GM23338 (cell line): ENCODE results near the gene ANKIB1.

ENCODE experiments used
- CREB1 ChIP-seq: fragments of 250-450 bp; sonication (Bioruptor Pico); IDR thresholded peaks from 2 replicates; pipeline ENCODE4 v1.5.0; 2020; ENCODE audit warnings: low read depth, mild to moderate bottlenecking, moderate library complexity
- CTCF ChIP-seq, 2 experiments: fragments of 200-600 bp in 1 of 2; sonication (generic) in 1 of 2; conservative IDR thresholded peaks; 2 replicates each; pipeline versions ENCODE4 v1.5.1 to v1.6.1; 2016 to 2017; ENCODE audit warnings: antibody characterized with exemption in 2 of 2, low read depth in 2 of 2, mild to moderate bottlenecking in 2 of 2, moderate library complexity in 1 of 2
- EZH2 ChIP-seq: fragments of 200-600 bp; sonication (generic); IDR thresholded peaks from one replicate; pipeline ENCODE4 v1.8.0; 2017; ENCODE audit warnings: antibody characterized with exemption, mild to moderate bottlenecking, low read depth; ENCODE audit not compliant: unreplicated experiment
- EZH2phosphoT487 ChIP-seq: fragments of 200-600 bp; sonication (generic); IDR thresholded peaks from one replicate; pipeline ENCODE4 v1.8.1; 2018; ENCODE audit warnings: antibody characterized with exemption; ENCODE audit not compliant: unreplicated experiment
- JUNB ChIP-seq: IDR thresholded peaks from one replicate; pipeline ENCODE4 v1.6.1; 2016; ENCODE audit warnings: antibody characterized with exemption; ENCODE audit not compliant: unreplicated experiment
- POLR2AphosphoS5 ChIP-seq: IDR thresholded peaks from 2 replicates; pipeline ENCODE4 v1.6.1; 2016; ENCODE audit warnings: antibody characterized with exemption, low read depth
- REST ChIP-seq: IDR thresholded peaks from one replicate; pipeline ENCODE4 v1.6.1; 2018; ENCODE audit warnings: antibody characterized with exemption; ENCODE audit not compliant: unreplicated experiment
- ZNF114 ChIP-seq: fragments of 250-450 bp; sonication (Bioruptor Pico); IDR thresholded peaks from 2 replicates; pipeline ENCODE4 v1.5.0; 2020; ENCODE audit warnings: mild to moderate bottlenecking, moderate library complexity
- ZNF331 ChIP-seq: fragments of 250-450 bp; sonication (Bioruptor Pico); IDR thresholded peaks from 2 replicates; pipeline ENCODE4 v1.5.0; 2020; ENCODE audit warnings: low read depth, mild to moderate bottlenecking, moderate library complexity

- TF ChIP-seq CTCF (conservative IDR thresholded peaks at IDR 0.05; ENCODE audit: low read depth in 2 of 2) (no peak), ZNF331 (CRISPR knock-in tag) (no peak), POLR2AphosphoS5 (no peak), EZH2 (no peak), EZH2phosphoT487 (no peak), REST (no peak), CREB1 (CRISPR knock-in tag) (no peak), JUNB (no peak), ZNF114 (CRISPR knock-in tag) (no peak)
Observed at GRCh38 chr7:92244808-92245486, 827 bp upstream of the ANKIB1 start.
